Activated CD8-positive, alpha-beta memory T cell treated with anti-CD3 and anti-CD28 coated beads, Interleukin-2, amount 10 ng/mL, durations not matched to agents 7 days and 5 days (primary cell): ENCODE data around the gene OR11H12. TPM values are rescaled to one million over a fixed set of nuclear protein-coding genes. Genes with fewer than 3 reads are reported as not detected.
"Not testable (repeated sequence)": the region's sequence is repeated elsewhere in the genome, so short reads cannot be mapped to it uniquely, and the experiment has no call there.

ENCODE experiments used
- ATAC-seq: fragments of 150-1000 bp; cut with Tn5 transposase; one replicate; pipeline ENCODE4 v1.10.0; 2021; ENCODE audit warnings: moderate library complexity
- CTCF ChIA-PET: fragments of 350-600 bp; sonication (Branson Sonifier 250); formaldehyde crosslinking; loops from one replicate; lab custom pipeline; 2021; ENCODE audit warnings: antibody characterized with exemption; lab: Charles Lee
- DNase-seq: peaks from one replicate; pipeline ENCODE4 v3.0.0-alpha.2; 2020
- H3K27ac Mint-ChIP-seq: one replicate; pipeline ENCODE4 v1.8.0; 2021; ENCODE audit warnings: mild to moderate bottlenecking, mixed read lengths
- H3K27me3 Mint-ChIP-seq: one replicate; pipeline ENCODE4 v1.8.0; 2021; ENCODE audit warnings: mixed read lengths
- H3K36me3 Mint-ChIP-seq: one replicate; pipeline ENCODE4 v1.8.0; 2021; ENCODE audit warnings: mild to moderate bottlenecking, mixed read lengths
- H3K4me1 Mint-ChIP-seq: one replicate; pipeline ENCODE4 v1.8.0; 2021; ENCODE audit warnings: mixed read lengths
- H3K4me3 Mint-ChIP-seq: one replicate; pipeline ENCODE4 v1.8.0; 2021; ENCODE audit warnings: mild to moderate bottlenecking, moderate library complexity, mixed read lengths
- H3K9me3 Mint-ChIP-seq: one replicate; pipeline ENCODE4 v1.8.0; 2022; ENCODE audit warnings: low read depth, mixed read lengths
- total RNA-seq, 2 experiments: library from RNA; stranded (reverse); gene quantifications; one replicate each; pipeline ENCODE4 v1.2.3, GENCODE V29; 2021

Gene OR11H12
- not detected for total RNA-seq

- H3K27me3 Mint-ChIP-seq, CTCF ChIA-PET: not testable (repeated sequence)
Observed at GRCh38 chr14:18600817-18601216, at the start of gene OR11H12. TSS of gene OR11H12 (plus strand) at chr14:18601117. CDS start at chr14:18601117, 0 bp downstream.

GRCh38 chr14:18582908-18583307, 18.0 kb upstream of the OR11H12 start:
- H3K27ac Mint-ChIP-seq, H3K36me3 Mint-ChIP-seq, H3K4me3 Mint-ChIP-seq, DNase-seq, CTCF ChIA-PET, H3K4me1 Mint-ChIP-seq, H3K27me3 Mint-ChIP-seq, H3K9me3 Mint-ChIP-seq, ATAC-seq: not testable (repeated sequence)

More at GRCh38 chr14:18600817-18601216, at the start of gene OR11H12:
- not testable (repeated sequence) for H3K9me3 Mint-ChIP-seq, H3K36me3 Mint-ChIP-seq, H3K4me3 Mint-ChIP-seq, DNase-seq, H3K27ac Mint-ChIP-seq, ATAC-seq, H3K4me1 Mint-ChIP-seq

- H3K9me3 Mint-ChIP-seq, CTCF ChIA-PET, DNase-seq, ATAC-seq, H3K27ac Mint-ChIP-seq, H3K36me3 Mint-ChIP-seq, H3K27me3 Mint-ChIP-seq, H3K4me1 Mint-ChIP-seq, H3K4me3 Mint-ChIP-seq: not testable (repeated sequence)
Observed at GRCh38 chr14:18626610-18627213, 25.8 kb downstream of the OR11H12 start.

GRCh38 chr14:18636066-18636465, 35.1 kb downstream of the OR11H12 start:
- ATAC-seq, H3K9me3 Mint-ChIP-seq, H3K36me3 Mint-ChIP-seq, CTCF ChIA-PET, H3K27ac Mint-ChIP-seq, H3K4me3 Mint-ChIP-seq, H3K27me3 Mint-ChIP-seq, H3K4me1 Mint-ChIP-seq, DNase-seq: not testable (repeated sequence)

- H3K36me3 Mint-ChIP-seq, H3K27me3 Mint-ChIP-seq, H3K27ac Mint-ChIP-seq, DNase-seq, H3K4me3 Mint-ChIP-seq, CTCF ChIA-PET, H3K4me1 Mint-ChIP-seq, ATAC-seq, H3K9me3 Mint-ChIP-seq: not testable (repeated sequence)
Observed at GRCh38 chr14:18638032-18638431, 37.1 kb downstream of the OR11H12 start.

GRCh38 chr14:18638785-18639184, 37.9 kb downstream of the OR11H12 start:
- CTCF ChIA-PET, H3K27ac Mint-ChIP-seq, H3K36me3 Mint-ChIP-seq, H3K9me3 Mint-ChIP-seq, ATAC-seq, DNase-seq, H3K27me3 Mint-ChIP-seq, H3K4me1 Mint-ChIP-seq, H3K4me3 Mint-ChIP-seq: not testable (repeated sequence)

GRCh38 chr14:18646075-18646730, 45.3 kb downstream of the OR11H12 start:
- H3K27me3 Mint-ChIP-seq, H3K9me3 Mint-ChIP-seq, DNase-seq, H3K27ac Mint-ChIP-seq, ATAC-seq, CTCF ChIA-PET, H3K36me3 Mint-ChIP-seq, H3K4me3 Mint-ChIP-seq, H3K4me1 Mint-ChIP-seq: not testable (repeated sequence)
